NK-92 treated with Interleukin-12 subunit alpha and Interleukin-12 subunit beta, amount 100 ng/mL, for 24 hours (cell line): Measurements from ENCODE around the gene HNRNPAB.

ENCODE experiments used
- DNase-seq: peaks from one replicate; lab custom pipeline; 2025; lab: John Stamatoyannopoulos, UW

Gene HNRNPAB

DNA sequence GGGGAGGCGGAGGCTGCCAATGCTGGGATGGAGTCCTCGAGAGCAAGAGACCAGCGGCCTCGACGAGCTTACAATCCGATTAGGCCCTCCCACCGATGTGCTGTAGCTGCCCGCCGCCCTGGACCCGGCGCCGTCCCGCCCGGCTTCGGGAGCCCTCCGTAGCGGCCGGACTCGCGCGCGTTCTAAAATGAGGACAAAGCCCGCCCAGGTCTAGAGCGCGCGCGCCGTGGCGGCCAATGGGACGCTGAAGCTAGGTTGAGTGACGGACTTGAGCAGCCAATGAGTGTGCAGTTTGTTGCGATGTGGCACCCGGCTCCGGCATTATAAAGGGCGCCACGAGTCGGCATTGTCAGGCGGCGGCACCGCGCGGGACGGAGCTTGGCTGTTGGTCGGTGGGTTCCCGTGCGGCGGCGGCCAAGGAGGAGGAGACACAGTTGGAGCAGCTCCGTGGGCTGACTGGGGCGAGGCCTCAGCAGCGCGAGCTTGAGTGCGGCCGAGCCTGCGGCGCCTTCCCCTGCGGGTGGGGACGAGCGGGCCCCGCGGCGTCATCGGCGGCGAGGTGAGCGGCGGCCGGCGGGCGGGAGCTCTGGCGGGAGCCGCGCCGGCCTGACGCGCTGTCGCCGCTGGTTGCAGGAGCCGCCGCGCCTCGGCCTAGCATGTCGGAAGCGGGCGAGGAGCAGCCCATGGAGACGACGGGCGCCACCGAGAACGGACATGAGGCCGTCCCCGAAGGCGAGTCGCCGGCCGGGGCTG, at the start of gene HNRNPAB:
Gene HNRNPAB (plus strand): TSS at position 352 of the 753 bp plus-strand sequence. CDS start 305 bp downstream, at position 657.
- DNase-seq: peak; percentile 88

DNA sequence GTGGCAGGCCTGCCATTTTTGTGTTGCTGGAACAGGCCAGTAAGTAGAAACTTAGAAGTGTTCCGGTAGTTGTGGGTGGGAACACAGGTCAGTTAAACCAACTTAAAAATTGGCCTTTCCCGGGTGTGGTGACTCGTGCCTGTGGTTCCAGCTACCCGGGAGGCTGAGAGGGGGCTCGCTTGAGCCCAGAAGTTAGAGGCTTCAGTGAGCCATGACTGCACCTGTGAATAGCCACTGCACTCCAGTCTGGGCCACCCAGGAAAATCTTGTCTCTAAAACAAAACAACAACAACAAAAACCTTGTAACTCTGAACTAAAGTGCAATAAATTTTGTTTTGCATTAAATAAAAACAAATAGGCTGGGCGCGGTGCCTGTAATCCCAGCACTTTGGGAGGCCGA, 49.3 kb upstream of the HNRNPAB start:
- no peak for DNase-seq

DNA sequence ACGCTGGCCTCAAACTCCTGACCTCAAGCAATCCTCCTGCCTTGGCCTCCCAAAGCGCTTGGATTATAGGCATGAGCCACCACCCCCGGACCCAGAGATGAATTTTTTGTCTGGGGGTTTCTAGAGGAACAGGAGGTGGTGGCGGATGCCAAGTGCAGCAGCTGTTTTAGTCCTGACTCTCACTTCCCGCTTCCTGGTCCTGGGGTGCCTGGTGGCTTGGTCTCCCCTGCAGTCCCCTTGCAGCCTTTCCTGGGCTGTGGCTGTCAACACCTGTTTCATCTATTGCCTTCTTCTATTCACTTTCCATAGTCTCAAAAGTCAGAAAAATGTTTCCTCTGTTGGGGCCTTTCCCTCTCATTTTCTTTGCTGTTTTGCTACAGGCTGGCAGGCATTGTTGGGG, 44.2 kb upstream of the HNRNPAB start:
- DNase-seq: no peak

DNA sequence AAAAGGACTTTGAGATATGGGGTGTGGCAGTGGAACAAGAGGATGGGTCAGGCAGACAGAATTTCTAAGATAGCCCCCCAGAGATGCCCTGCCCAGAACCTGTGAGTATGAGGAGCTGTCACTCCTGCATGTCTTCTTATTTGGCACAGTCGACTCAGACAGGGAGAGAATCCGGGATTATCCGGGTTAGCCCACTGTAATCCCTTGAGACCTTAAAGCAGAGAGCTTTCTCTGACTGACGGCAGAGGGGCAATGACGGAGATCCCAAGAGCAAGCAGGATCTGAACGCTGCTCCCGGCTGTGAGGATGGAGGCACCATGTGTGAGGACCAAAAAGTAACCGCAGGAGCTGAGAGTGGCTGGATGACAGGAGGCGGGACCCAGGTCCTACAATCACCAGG, 41.9 kb upstream of the HNRNPAB start:
- DNase-seq: no peak

DNA sequence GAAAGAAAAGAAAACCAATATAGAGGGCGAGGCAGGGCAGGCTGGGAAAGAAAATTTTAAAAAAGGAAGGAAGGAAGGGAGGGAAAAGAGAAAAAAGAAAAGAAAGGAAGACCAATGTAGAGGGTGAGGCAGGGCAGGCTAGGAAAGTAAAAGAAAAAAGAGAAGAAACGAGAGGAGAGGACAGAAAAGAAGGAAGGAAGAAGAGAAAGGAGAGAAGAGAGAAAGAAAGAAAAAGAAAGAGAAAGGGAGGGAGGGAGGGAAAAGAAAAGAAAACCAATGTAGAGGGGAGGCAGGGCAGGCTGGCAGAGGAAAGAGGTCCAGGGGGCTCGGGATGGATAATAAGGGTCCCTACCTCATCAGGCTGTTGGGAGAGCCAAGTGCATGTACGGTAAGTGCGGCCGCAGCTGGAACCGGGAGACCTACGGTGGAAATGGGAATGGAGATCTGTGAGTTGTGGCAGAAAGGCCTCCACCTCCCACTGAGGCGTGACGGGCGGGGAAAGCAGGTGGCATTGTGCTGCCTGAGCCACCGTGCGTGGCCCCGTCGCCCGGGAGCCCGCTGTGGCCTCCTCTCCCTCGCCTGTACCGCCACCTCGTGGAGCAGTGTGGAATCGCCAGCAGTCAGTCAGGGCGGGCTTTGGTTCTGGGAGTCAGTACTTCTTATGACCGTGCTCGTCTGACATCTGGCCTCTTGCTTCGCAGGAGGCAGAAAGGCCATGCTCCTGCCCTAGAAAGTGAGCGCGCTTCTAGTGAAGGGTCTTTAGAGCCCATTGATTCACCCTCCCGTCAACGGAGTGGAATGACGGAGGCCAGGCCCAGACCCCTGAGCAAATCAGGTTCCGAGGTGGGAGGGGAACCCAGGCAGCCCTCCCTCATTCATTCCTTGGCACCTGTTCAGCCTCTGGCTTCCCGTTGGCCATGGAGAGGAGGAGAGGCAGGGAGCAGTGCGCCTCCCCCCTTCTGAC, 40.3 kb upstream of the HNRNPAB start:
- peak; percentile 67 for DNase-seq

DNA sequence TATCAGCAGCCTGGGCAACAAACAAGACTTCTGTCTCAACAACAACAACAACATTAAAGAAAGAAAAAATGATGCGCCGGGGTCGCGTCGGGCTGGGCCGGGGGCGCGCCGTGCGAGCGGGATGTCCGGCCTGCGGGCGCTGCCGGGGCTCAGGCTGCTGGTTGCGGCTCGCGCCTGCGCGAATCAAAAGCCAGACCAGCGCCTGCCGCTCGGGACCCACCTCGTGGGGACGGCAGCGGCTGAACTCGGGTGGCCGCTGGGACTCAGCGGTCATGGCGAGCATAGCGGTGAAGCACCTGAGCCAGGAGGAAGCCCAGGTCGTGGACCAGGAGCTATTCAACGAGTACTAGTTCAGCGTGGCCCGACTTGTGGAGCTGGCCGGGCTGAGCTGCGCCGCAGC, 38.8 kb upstream of the HNRNPAB start:
- DNase-seq: no peak

DNA sequence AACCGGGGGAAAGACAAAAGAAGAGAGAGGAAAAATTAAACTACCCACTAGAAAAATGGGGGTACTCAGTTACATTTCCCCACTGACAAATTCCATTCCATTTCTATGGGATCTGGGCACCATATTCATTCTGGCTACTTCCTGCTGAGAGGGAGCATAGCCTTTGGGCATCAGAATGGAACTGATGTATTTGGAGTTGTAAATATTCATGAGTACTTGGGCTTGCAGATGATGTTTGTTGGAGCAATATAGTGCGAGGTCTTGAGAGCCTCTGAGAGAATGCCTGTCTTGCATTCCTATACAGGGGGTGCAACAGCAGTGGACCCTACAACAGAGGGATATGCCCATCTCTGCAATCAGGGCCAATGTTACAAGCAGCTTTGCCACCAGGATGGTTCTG, 33.9 kb upstream of the HNRNPAB start:
- no peak for DNase-seq

DNA sequence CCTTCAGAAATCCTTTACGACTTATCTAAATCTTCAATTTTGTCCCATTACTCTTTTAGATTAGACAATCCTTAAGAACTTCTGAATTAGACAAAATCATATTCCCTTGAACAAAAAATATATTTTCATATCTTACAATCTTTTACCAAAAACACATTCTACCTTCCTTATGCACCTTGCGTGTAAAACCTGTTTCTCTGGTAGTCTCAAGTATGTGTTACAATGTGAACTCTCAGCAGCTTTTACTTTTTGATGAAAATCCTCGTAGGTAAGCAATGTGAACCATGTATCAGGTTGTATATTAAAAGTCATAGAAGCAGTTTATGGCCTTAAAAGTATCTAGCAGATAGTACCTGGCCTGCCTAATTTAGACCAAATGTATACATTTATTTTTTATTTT, 29.9 kb upstream of the HNRNPAB start:
- no peak for DNase-seq

DNA sequence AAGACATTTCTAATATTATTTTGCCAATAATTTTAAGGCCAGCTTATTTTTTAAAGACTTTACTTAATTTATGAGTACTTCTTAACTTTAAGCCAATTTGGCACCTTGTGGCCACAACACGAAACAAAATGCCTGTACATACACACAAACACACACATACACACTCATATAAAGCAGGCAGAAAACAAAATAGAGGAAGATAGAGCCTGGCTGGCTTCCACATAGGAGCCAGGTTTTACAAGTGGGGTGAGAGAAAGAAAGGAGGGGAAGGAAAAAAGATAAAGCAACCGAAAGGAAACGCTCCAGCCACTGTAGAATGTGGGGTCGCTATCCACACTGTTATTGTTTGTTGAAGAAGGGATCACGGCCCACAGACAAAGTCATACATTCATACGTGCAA, 27.5 kb upstream of the HNRNPAB start:
- no peak for DNase-seq

DNA sequence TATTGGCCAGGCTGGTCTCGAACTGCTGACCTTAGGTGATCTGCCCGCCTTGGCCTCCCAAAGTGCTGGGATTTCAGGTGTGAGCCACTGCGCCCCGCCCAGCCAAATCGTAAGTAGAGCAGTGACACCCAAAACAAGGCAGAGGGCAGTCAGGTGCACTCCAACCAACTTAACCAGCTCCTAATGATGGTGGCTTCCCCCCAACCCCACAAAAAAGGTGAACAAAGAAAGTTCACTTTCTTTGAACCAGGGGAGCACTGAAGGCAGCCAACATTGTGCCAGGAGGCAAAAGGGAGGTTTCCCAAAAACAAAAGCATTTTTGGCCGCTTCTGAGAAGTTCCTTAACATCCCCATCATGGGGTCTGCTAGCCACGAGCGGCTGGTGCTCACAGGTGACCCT, 26.8 kb upstream of the HNRNPAB start:
- no peak for DNase-seq

DNA sequence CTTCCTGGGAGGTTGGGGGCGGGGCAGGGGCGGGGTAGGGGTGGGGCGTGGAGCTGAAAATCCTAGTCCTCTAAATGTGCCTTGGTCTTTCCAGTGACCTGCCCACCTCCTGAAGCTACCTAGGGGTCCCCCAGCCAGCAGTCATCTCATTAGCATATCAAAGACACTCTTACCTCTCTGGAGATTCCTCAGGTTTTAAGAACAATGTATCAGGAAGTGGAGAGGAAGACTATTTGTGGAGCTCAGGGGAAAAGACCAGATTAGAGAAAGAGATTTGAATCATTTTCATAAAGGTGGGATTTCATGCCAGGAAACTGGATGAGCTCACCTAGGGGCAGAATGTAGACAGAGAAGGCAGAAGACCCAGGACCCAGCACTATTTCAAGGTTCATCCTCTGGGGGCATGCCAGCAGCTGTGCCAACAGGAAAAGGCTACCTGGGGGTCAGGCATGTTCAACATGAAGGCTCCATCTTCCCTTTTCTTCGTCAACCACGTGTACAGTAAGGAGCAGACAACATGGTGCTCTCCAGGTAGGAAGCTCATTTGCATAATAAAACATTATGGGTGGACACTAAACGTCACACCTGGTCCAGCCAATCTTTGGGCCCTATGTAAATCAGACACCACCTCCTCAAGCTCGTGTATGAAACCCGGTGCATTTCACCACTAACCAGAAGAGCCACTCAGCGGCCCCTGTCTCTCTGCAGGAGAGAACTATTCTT, 24.0 kb upstream of the HNRNPAB start:
- DNase-seq: no peak

DNA sequence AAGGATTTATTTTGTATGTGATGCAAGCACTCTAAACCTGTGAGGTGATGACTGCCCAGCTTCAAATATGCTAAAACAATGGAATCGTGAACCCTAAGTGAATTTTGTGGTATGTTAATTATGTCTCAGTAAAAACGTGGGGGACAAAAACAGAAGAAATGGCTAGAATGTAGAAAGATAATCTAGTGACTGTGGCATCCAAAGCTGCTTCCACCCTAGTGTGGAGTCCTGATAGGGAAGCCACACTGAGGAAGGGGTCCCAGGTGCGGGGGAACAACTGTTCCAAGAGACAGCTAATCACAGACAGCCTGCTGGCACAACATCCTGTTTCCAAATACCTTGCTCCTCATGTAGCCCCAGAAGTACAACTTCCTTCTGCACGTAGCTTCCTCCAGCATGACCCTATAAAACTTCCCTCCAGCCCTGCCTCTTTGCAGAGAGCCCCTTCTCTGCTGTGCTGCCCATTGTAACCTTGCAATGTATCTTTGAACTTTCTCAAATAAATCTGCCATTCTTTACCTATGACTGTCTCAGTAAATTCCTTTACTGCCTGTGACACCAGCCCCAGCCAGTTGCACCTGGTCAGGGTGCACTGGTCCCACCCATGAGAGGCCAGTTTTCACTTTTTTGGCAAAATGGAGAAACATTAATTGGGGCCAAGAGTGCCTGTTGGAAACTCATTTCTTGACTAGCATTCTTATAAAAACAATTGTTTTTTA, 22.0 kb upstream of the HNRNPAB start:
- no peak for DNase-seq

DNA sequence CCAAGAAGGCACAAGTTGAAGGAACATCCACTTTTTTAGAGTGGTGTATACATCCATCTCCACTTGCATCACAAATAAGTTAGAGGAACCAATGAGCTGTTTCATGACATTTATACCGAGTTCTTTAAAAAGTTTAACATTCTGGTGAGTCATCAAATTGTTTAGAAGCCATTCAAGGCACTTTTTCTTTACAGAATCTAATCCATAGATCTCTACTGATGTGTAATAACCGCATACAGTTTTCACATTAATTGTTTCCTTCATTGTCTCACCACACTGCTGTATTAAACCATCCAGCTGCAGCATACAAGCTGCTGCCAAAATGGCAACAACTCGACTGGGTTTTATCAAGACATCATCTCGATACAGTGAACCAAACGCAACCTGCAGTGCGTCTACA, 17.9 kb upstream of the HNRNPAB start:
- no peak for DNase-seq

DNA sequence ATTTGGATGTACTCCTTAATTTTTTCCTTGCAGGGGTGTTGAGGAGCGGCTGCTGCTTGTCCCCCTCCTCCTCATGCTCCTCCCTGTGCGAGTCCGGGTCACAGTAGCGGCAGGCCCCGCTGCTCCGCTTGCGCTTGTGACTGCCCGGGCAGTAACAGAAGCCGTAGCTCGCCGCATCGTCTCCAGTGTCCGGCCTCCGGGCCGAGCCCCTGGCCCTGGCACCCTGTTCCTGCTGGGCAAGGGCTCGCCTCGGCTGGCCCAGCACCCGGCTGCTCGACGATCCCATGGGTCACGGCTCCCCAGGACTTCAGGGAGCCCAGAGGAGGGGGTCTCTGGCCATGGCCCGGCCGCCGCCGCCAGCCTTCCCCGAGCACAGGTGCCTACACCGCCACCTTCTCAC, 17.3 kb upstream of the HNRNPAB start, which contains the start of gene GMCL2:
Gene GMCL2 (minus strand): TSS at position 358 of the 400 bp plus-strand sequence. CDS start 72 bp downstream, at position 286.
- no peak for DNase-seq

DNA sequence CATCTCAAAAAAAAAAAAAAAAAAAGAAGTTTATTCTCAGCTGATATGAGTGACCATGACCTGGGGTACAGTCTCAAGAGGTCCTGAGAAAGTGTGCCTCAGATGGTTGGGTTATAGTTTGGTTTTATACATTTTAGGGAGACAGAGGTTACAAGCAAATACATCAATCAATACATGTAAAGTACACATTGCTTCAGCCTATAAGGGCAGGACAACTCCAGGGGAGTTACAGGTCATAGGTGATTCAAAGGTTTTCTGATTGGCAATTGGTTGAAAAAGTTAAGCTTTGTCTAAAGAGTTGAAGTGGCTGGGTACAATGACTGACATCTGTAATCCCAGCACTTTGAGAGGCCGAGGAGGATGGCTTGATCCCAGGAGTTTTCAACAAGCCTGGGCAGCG, 14.9 kb upstream of the HNRNPAB start:
- DNase-seq: no peak

DNA sequence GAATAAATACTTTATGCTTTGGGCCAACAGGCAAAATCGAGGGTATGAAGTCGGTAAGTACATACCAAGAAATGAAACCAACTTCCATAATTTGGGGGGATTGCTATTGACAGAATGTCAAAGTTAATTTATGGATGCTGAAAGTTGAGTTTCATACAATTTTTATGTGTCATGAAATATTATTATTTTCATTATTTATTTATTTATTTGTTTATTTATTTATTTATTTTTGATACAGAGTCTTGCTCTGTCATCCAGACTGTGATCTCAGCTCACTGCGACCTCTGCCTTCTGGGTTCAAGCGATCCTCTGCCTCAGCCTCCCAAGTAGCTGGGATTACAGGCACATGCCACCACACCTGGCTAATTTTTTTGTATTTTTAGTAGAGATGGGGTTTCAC, 12.7 kb upstream of the HNRNPAB start:
- DNase-seq: no peak

DNA sequence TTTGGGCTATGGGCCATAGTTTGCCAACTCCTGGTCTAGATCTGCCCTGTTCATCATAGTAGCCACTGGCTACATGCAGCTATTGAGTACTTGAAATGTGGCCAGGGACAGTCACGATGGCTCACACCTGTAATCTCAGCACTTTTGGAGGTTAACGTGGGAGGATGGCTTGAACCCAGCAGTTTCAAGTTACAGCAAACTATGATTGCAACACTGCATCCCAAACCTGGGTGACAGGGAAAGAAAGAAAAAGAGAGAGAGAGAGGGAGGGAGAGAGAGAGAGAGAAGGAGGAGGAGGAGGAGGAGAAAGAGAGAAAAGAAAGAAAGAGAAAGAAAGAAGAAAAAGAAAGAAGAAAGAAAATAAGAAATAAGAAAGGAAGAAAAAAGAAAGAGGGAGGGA, 12.1 kb upstream of the HNRNPAB start:
- no peak for DNase-seq

DNA sequence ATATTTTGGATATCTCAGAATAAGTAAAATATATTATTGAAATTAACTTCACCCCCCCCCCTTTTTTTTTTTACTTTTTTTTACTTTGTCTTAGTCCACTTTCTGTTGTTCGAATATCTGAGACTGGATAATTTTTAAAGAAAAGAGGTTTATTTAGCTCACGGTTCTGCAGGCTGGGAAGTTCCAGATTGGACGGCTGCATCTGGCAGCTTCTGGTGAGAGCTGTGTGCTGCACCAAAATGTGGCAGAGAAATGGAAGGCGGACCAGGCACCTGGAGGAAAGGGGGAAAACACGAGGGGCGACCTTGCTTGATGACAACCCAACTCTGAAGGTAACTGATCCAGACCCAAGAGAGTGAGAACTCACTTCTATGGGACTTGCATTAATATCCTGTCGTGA, 11.5 kb upstream of the HNRNPAB start:
- no peak for DNase-seq

DNA sequence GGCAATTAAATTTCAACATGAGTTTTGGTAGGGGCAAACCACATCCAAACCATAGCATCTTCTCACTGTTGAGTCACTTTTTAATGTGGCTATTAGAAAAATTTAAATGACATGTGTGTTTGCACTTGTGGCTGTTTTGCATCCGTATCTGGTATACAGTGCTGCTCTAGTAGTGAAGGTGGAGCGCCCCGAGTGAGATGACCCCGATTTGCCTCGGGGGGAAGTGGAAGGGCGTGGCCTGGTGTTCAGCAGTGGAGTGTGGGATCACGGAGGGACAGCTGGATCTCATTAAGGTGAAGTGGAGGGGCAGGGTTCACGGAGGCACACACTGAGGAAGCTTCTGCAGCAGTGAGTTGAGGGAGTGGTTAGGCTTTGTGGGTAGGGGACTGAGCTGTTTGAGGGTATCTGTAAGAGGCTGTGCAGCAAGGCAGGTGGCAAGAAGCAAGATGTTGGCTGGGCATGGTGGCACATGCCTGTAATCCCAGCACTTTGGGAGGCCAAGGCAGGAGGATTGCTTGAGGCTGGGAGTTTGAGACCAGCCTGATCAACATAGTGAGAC, 11.0 kb upstream of the HNRNPAB start:
- no peak for DNase-seq

DNA sequence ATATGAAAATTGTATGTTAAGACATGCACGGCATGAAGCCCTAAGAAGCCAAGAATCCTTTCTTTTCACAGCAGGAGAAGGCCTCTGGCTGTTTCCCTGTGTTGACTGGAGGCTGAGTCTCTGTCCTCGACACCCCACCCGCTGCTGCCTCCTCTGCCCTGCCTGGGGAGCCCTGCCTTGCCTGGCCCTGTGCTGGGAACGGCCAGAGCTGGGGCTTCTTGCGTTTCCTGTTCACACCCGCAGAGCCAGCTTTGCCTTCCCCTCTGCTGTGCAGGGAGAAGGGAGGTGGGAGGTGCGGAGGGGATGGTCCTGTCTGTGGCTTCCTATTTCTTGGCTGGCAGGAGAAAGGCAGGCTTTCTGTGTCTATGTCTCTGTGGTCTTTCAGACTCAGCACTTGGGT, 10.3 kb upstream of the HNRNPAB start:
- DNase-seq: no peak

DNA sequence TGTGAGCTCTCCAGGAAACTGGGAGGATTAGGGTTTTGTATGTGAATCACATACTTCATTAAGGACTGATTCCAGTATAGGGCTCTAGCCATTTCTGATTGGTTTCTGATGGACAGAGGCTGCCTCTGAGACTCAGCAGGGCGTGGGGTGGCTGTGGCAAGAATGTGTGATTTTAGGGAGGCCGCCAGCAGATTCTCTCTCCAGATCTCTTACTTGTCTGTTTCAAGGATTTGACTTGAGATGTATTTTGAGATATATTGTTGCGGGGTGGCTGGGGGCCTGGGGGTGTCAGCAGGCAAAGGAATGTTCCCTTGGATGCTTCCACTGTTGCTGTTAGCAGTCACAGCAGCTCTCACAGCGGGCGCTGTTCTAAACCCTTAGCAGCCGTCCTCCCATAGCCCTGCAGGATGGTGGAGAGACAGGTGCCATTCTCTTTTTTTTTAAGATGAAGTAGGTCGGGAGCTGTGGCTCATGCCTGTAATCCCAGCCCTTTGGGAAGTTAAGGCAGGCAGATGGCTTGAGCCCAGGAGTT, 8.0 kb upstream of the HNRNPAB start:
- no peak for DNase-seq
